ENCODE results near the gene SLC25A5.

DNA sequence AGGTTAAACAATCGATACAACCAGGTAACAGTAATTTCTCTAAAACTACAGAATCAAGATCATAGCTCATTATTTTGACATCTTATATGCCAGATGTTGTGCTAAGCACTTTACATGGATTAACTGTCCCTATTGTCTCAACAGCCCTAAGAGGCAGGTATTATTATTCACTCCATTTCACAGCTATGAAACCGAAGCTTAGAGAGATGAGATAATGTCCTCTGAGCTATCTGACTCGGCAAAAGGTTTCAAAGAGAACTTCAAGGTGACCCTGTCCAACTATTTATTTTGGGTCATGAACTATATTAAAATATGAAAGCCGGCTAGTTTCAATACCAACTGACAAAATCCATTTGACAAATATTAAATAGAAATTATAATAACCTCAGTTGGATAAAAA is 10.3 kb downstream of the SLC25A5 start:
- TF ChIP-seq, protein P1, sequence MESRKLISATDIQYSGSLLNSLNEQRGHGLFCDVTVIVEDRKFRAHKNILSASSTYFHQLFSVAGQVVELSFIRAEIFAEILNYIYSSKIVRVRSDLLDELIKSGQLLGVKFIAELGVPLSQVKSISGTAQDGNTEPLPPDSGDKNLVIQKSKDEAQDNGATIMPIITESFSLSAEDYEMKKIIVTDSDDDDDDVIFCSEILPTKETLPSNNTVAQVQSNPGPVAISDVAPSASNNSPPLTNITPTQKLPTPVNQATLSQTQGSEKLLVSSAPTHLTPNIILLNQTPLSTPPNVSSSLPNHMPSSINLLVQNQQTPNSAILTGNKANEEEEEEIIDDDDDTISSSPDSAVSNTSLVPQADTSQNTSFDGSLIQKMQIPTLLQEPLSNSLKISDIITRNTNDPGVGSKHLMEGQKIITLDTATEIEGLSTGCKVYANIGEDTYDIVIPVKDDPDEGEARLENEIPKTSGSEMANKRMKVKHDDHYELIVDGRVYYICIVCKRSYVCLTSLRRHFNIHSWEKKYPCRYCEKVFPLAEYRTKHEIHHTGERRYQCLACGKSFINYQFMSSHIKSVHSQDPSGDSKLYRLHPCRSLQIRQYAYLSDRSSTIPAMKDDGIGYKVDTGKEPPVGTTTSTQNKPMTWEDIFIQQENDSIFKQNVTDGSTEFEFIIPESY (IDR thresholded peaks at IDR 0.05; ENCODE audit: borderline replicate concordance, low read depth), result no peak
- TF ChIP-seq GABPA (IDR thresholded peaks at IDR 0.05; ENCODE audit: low read depth) (no peak), SMC3 (IDR thresholded peaks at IDR 0.05; ENCODE audit: low read depth, low read length) (no peak), TAF1 (IDR thresholded peaks at IDR 0.05; ENCODE audit: borderline replicate concordance, low read depth, low read length) (no peak), FOXM1 (IDR thresholded peaks at IDR 0.05; ENCODE audit: low read depth) (no peak), RCOR1 (IDR thresholded peaks at IDR 0.05; ENCODE audit: low read length) (no peak), ELF1 (IDR thresholded peaks at IDR 0.05) (no peak), EZH2phosphoT487 (IDR thresholded peaks at IDR 0.05; ENCODE audit: borderline replicate concordance, low read depth) (no peak)
- TF ChIP-seq, protein P2, sequence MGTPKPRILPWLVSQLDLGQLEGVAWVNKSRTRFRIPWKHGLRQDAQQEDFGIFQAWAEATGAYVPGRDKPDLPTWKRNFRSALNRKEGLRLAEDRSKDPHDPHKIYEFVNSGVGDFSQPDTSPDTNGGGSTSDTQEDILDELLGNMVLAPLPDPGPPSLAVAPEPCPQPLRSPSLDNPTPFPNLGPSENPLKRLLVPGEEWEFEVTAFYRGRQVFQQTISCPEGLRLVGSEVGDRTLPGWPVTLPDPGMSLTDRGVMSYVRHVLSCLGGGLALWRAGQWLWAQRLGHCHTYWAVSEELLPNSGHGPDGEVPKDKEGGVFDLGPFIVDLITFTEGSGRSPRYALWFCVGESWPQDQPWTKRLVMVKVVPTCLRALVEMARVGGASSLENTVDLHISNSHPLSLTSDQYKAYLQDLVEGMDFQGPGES (IDR thresholded peaks at IDR 0.05; ENCODE audit: low read depth, low read length), result no peak
- TF ChIP-seq, protein P3, sequence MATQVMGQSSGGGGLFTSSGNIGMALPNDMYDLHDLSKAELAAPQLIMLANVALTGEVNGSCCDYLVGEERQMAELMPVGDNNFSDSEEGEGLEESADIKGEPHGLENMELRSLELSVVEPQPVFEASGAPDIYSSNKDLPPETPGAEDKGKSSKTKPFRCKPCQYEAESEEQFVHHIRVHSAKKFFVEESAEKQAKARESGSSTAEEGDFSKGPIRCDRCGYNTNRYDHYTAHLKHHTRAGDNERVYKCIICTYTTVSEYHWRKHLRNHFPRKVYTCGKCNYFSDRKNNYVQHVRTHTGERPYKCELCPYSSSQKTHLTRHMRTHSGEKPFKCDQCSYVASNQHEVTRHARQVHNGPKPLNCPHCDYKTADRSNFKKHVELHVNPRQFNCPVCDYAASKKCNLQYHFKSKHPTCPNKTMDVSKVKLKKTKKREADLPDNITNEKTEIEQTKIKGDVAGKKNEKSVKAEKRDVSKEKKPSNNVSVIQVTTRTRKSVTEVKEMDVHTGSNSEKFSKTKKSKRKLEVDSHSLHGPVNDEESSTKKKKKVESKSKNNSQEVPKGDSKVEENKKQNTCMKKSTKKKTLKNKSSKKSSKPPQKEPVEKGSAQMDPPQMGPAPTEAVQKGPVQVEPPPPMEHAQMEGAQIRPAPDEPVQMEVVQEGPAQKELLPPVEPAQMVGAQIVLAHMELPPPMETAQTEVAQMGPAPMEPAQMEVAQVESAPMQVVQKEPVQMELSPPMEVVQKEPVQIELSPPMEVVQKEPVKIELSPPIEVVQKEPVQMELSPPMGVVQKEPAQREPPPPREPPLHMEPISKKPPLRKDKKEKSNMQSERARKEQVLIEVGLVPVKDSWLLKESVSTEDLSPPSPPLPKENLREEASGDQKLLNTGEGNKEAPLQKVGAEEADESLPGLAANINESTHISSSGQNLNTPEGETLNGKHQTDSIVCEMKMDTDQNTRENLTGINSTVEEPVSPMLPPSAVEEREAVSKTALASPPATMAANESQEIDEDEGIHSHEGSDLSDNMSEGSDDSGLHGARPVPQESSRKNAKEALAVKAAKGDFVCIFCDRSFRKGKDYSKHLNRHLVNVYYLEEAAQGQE (IDR thresholded peaks at IDR 0.05; ENCODE audit: low read depth, low read length), result no peak
- TF ChIP-seq, protein P4, sequence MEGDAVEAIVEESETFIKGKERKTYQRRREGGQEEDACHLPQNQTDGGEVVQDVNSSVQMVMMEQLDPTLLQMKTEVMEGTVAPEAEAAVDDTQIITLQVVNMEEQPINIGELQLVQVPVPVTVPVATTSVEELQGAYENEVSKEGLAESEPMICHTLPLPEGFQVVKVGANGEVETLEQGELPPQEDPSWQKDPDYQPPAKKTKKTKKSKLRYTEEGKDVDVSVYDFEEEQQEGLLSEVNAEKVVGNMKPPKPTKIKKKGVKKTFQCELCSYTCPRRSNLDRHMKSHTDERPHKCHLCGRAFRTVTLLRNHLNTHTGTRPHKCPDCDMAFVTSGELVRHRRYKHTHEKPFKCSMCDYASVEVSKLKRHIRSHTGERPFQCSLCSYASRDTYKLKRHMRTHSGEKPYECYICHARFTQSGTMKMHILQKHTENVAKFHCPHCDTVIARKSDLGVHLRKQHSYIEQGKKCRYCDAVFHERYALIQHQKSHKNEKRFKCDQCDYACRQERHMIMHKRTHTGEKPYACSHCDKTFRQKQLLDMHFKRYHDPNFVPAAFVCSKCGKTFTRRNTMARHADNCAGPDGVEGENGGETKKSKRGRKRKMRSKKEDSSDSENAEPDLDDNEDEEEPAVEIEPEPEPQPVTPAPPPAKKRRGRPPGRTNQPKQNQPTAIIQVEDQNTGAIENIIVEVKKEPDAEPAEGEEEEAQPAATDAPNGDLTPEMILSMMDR (IDR thresholded peaks at IDR 0.05), result no peak

All from SK-N-SH (cell line).